COR-L47 (cell line): ENCODE measurements around the gene IL15.
"Not testable (repeated sequence)": the region's sequence is repeated elsewhere in the genome, so short reads cannot be mapped to it uniquely, and the experiment has no call there.

Experiments used
- DNase-seq: peaks from one replicate; lab custom pipeline; 2025; lab: John Stamatoyannopoulos, UW

The IL15 gene

DNA sequence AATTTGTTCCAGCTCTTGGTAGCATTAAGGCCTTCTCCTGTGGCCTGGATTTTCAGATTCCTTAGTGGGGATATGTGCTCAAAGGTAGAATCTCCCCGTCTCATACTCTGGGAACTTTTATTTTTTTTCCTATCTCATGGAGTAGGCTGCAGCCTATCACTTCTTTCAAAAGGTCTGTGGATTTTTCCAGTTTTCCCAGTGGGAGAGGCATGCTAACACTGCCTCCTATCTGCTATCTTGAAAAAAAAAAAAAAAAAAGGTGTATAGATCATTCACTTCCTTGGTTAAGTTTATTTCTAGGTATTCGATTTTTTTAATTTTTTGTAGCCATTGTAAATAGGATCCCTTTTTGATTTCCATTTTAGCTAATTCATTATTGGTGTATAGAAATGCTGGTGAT, 67.1 kb downstream of the IL15 start:
- no peak for DNase-seq

DNA sequence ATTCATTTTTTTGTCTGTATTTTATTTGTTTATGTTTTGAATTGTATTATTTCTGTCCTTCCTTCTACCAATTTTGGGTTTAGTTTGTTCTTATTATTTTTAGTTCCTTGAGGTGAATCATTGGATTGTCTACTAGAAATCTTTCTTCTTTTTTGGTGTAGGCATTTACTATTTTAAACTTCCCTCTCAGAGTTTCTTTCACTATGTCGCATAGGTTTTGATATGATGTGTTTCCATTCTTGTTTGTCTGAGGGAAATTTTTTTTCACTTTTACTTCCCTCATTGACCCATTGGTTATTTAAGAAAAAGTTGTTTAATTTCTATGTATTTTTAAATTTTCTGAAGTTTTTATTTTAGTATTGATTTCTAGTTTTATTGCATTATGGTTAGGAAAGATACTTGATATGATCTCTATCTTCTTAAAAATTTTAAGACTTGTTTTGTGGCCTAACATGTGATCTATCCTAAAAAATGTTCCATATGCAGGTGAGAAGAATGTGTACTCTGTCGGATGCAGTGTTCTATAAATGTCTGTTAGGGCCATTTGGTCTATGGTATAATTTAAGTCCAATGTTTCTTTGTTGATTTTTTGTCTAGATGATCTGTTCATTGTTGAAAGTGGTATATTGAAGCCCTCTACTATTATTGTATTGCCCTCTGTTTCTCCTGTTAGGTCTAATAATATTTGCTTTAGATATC, 68.8 kb downstream of the IL15 start:
- DNase-seq, result no peak

DNA sequence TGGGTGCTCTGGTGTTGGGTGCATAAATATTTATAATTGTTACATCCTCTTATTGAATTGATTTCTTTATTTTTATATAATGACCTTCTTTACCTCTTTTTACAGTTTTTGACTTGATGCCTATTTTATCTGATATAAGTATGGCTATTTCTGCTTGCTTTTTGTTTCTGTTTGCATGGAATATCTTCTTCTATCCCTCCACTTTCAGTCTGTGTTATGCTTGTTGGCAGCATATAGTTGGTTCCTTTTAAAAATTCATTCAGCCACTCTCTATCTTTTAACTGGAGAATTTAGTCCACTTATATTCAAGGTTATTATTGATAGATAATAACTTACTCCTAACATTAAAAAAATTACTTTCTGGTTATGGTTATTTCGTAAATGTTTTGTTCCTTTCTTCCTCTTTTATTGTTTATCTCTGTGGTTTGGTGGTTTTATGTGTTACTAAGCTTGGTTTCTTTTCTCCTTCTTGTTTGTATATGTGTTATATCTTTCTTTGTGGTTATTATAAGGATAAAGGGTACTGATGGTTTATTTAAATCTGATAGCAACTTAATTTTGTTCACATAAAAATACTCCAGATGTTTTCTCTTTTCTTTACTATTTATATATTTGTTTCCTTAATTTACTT, 69.5 kb downstream of the IL15 start:
- DNase-seq, result no peak

DNA sequence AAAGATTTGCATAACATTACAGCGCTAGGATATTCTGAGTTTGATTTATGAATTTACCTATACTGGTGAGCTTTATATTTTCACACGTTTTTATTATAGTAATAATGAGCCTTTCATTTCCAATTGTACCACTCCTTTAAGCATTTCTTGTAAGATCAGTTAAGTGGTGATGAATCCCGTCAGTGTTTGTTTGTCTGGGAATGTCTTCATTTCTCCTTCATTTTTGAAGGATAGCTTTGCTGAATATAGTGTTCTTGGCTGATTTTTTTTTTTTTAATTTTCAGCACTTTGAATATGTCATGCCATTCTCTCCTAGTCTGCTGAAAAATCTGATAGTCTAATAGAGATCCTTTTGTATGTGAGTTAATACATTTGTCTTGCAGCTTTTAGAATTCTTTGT, 70.1 kb downstream of the IL15 start:
- DNase-seq, result no peak

DNA sequence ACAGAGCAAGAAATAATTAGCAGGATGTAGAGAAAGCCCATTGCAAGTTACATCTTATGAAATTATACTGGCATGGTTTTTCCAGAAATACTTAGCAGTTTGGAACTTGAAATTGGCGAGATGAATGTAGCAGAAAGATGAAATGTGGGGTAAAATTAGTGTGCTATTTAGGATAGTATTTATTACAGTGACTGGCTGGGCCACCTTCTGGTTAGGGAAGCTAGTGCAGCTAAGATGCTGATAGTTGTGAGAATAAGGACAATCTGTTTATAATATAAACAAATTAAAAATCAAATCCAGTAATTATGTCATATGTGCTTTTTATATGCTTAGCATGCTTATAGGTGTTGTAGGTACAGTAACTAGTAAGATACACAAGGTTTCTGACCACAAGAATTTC, 74.8 kb downstream of the IL15 start:
- DNase-seq, result no peak

DNA sequence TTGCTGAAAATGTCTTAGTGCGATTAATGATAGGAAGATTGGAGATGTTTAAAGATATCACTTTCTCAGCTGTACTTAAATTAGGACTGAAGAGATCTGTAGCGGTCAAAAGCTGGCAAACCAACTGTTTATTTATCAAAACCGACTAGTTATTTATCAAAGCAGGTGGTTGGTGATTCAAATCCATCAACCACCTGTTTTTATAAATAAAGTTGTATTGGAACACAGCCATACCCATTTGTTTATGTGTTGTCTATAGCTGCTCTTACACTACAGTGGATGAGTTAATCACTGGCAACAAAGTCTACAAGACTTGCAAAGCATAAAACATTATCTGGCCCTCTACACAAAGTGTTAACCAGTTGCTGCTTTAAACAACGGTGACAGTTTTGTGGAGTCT, 76.8 kb downstream of the IL15 start:
- no peak for DNase-seq

DNA sequence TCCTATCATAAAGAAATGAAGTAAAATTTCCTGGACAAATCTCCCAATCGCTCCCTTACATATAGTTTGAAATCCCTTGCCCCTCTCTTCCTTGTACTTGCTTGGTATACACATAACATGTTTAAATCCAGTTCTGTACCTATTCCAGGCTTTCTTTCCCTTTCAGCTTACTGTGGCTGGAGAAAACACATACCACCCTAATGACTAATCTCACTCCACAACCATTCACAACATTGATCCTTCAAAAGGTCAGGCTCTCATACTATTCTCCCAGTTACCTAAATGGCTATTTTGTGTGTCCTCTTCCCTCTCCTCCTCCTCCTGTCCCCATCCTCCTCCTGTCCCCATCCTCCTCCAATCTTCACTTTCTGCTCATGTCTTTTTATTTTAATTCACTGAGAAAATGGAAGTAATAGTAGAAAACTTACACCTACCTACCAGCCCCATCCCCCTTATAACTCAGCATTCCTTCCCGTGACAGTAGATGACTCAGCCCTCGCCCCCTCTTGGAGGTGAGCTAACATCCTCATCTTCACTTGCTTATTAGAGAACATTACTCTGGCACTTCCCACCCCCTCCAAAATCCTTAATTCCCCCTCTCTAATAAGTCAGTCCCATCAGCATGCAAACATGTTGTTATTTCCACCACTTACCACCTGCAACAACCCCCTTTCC, 77.5 kb downstream of the IL15 start:
- no peak for DNase-seq

DNA sequence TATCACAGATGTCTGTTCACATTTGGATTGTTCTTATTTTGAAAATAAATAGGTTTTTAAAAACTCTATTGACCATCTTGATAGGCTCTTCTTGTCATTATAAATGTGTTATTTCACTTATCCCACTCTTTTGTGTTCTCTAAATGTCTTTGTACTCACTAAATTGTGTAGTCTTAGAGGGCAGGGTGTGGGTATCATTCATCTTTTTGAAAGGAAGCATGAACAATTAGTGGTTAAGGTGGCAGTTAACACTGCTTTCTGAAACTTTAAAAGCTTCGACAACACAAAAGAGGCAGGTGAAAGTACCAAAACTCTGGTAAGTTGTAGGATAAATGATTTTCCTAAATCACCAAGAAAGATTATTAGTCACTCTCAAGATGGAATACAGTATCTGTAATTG, 83.2 kb downstream of the IL15 start:
- no peak for DNase-seq

DNA sequence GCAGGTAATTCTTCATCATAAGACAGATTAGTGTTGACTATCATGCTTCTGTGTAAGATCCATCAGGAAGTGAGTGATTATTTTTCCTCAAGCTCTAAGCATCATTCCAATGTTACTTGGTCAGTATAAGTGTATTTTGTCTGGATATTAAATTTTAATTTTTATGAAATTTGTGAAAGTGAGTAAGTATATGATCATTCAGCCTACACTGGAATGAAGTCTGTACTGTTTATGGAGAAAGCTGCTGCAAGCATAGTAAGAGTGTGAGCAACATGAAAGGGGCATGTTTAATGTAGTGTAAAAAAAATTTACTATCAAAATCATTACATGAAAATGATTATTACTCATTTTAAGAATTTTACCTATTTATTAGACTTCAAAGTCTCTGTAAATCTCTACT, 84.8 kb downstream of the IL15 start:
- DNase-seq, result no peak

DNA sequence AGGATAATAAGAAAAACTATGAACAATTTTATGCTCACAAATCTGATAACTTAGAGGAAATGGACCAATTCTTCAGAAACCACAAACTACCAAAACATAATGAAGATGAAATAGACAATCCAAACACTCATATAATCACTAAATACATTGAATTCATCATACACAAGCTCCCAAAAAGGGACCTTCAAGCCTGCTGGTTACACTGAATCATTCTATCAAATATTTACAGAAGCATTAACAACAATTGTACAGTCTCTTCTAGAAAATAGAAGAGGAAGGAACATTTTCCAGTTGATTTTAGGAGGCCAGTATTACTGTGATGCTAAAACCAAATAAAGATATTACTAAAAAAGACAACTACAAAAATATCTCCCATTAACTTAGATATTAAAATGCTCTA, 88.3 kb downstream of the IL15 start:
- DNase-seq, result no peak

DNA sequence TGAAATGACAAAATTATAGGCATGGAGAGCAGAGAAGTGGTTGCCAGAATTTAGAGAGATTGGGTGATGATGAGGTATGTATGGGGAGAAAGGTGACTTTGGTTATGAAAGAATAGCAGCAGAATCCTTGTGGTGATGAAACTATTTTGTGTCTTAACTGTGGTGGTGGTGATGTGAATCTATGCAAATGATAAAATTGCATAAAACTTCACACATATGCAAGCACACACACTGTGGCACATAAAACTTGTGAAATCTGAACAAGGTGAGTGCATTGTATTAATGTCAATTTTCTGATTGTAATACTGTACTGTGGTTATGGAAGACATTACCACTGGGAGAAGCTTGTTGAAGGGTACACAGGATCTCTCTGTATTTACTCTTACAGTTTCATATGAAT, 91.0 kb downstream of the IL15 start:
- DNase-seq, result no peak

DNA sequence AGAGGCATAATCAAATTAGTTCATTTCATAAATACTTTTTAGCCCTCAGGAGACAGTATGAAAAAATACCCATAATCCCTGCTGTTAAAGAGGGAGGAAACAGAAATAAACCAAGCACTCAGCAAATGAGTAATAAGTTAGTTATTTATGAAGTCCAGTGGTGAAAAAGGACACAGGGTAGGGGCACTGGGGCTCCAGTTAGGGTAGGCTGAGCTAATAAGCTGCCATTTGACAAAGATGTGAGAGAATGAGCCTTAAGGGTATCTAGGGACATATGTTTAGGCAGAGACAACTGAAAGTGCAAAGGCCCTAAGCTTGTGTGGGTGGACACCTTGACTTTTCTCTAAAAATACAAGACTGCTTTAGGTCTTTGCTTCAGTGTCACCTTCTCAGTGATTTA, 94.4 kb downstream of the IL15 start:
- DNase-seq, result no peak

DNA sequence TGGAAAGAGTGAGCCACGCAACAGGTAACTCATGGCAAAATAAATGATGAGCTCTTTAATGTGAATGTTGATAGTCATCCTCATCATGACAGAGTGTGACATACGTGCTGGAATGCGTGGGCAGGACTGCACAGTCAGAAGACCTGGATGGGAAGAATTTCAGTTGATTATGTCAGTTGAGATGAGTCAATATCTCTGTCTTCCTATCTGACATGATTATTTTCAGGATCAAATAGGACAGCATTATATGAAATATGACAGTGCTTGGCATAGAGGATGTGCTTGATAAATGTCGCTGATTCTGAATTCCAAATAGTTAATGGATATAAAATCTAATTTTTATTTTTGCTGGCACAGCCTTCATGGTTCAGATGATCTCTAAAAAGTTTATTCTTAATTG, 95.1 kb downstream of the IL15 start:
- no peak for DNase-seq

DNA sequence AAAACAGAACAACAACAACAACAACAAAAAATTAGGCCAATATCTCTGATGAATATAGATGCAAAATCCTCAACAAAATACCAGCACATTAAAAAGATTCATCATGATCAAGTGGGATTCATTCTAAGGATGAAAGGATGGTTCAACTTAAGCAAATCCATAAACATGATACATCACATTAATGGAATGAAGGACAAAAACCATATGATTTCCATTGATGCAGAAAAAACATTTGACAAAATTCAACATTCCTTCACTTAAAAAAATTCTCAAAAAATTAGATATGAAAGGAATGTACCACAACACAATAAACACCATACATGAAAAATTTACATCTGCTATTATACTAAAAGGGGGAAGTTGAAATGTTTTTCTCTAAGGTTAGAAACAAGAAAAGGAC, 103.3 kb downstream of the IL15 start:
- no peak for DNase-seq

DNA sequence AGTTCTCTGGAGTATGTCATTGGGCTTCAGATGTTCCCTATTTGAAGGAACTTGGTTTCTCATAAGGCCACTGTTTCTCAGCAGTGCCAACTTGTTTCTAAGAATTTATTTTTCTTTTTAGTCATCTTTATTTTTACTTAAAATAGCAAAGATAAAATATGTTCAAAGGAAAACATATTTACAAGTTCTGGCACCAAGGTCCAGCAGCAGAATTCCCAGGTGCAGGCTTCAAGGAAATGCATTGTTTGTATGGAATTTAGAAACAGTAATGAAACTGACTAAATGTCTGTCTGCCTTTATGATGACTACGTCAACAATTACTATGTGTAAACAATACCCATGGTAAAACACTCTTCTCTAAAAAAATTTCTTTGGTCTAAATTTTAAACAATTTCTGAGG, 109.6 kb downstream of the IL15 start:
- no peak for DNase-seq

DNA sequence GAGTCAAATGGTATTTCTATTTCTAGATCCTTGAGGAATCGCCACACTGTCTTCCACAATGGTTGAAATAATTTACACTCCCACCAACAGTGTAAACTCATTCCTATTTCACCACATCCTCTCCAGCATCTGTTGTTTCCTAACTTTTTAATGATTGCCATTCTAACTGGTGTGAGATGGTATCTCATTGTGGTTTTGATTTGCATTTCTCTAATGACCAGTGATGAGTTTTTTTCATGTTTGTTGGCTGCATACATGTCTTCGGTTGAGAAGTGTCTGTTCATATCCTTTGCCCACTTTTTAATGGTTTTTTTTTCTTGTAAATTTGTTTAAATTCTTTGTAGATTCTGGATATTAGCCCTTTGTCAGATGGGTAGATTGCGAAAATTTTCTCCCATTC, 115.4 kb downstream of the IL15 start:
- DNase-seq, result not testable (repeated sequence)

DNA sequence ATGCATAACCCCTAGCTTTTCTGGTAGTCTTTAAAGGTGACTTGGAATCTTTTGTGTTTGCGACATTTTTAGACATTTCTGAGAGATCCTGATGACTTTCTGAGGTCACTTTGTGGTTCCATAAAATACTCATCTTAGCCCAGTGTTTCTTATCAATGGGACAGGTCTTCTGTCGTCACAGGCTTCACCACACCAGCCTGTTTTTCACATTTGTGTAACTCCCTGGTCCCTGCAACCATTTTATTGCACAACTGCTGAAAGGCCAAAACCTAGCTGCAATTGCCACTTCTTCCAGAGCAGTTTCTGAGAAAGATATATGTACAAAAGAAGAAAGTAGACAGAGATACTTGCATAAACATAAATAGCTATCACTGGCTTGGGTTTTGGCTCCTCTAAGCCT, 120.9 kb downstream of the IL15 start:
- DNase-seq, result no peak

DNA sequence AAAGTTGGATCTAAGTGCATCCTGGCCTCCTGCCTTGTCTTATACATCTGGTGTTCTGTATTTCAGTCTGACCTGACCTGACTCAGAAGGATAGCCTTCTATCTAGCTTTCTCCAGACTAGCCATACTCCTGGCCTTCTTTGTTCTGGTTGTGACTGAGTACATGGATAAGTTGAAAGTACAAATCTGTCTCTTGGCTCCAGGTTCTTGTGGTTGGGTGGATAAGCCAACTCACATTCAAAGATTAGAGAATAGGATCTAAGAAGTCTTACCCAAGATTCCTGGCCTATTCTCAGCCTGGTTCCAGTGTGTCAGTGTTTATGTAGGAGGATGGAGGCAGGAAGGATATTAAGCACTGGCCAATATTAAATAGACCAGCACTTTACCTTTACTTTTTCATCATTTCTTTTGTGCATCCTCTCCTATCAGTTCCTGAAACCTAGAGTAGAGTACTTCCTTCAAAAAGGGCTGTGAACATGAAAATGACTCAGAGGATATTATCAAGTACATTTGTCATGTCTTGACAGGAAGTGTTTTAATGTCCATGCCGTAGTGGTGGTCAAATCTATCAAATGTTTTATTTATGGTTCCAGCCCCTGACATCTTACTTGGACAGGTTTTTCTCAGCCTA, 123.5 kb downstream of the IL15 start:
- DNase-seq, result no peak

DNA sequence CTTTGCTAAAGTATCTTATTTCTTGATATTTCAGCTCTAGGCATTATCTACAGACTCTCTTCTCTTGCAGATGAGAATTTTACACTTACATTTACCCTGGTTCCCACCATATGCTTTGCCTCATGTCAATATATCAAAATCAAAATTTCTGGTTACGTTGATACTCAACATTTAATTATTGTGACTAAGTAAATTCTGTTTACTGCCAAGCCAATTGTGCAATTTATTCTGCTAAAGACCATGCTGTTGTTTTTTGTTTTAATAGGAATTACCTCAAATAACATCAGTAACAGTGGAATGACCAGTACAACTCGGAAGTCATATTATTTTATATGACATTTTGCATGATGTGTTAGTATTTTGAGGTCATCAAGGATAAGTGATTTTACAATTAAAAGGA, 125.5 kb downstream of the IL15 start:
- DNase-seq, result no peak

DNA sequence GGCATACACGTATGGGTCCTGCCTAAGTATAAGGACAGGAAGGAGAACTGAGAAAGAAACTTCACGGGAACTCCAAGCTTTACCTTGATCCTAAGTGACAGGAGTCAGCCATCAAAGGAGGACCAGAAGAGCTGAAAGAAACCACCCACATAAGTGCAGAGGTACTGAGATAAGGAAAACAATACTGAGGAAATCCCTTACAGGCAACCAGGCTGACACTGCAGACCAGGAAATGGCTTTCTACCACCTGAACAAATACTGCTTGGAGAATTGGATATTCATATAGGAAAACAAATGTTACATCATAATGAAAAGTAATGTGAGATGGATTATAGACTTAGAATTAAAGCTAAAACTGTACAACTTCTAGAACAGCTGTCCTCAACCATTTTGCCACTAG, 127.0 kb downstream of the IL15 start:
- no peak for DNase-seq

DNA sequence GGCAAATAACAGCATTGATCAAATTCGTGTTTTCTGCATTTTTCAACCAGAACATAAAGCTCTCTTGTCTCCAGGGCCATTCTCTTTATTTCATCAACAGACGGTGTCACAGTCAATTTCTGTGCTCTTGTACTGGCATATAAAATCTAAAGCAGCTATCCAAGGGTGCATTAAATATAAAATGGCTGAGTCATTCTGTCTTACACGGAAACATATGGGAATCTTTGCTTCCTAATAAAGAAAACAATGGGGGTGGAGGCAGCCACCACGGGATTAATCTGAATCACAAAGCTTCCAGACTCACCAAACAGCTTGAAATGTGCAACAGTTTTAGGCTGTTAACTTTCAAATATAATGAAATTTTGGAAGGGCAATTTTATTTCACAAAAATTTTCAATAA, 132.6 kb downstream of the IL15 start:
- DNase-seq, result no peak

DNA sequence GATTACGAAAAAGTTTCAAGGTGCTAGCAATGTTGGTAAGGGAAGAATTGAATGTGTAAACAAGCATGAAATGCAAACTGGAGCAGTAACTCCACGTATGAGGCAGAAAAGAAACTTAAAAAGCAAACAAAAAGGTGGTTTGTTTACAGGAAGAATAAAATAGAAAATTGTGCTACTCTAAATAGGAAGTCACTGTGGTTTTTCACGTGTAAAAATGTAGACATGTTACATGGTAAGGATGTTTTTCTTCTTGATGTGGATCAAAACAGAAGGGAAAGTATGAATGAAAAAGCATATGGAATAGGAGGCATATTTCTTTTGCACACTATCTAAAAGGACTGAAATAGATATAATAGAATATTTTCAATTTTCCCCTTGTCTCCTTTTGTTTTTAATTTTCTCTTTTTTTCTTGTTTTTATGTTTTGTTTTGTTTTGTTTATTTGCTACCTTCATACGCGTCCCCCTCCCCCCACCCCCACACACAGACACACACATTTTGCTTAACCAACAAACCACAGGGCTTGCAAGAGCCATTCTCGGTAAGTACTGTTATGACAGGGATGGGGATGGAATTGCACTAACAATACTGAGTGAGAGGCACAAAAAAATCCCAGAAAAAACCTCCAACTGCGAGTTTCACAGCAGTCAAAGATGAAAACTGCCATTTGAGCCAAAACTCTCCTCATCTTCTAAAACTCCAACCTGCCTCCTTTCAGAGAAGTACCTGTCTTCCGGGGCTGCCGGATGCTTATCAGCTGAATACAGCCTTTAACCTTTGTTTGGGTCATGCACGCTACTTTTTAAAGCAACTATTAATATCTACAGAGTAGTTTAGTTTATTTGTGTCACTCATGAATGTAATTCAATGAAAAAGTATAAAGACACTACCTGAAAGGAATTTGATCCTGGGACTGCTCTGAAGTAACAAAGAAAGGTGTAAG, 135.8 kb downstream of the IL15 start:
- no peak for DNase-seq
